ENCODE measurements around the gene ARRB1. TPM values are rescaled to one million over a fixed set of nuclear protein-coding genes. Genes with fewer than 3 reads are reported as not detected.

ARRB1 gene
- total RNA-seq, 4 donors from 2014 or later, result 15.7 to 44.7 (median 27.7) TPM

DNA sequence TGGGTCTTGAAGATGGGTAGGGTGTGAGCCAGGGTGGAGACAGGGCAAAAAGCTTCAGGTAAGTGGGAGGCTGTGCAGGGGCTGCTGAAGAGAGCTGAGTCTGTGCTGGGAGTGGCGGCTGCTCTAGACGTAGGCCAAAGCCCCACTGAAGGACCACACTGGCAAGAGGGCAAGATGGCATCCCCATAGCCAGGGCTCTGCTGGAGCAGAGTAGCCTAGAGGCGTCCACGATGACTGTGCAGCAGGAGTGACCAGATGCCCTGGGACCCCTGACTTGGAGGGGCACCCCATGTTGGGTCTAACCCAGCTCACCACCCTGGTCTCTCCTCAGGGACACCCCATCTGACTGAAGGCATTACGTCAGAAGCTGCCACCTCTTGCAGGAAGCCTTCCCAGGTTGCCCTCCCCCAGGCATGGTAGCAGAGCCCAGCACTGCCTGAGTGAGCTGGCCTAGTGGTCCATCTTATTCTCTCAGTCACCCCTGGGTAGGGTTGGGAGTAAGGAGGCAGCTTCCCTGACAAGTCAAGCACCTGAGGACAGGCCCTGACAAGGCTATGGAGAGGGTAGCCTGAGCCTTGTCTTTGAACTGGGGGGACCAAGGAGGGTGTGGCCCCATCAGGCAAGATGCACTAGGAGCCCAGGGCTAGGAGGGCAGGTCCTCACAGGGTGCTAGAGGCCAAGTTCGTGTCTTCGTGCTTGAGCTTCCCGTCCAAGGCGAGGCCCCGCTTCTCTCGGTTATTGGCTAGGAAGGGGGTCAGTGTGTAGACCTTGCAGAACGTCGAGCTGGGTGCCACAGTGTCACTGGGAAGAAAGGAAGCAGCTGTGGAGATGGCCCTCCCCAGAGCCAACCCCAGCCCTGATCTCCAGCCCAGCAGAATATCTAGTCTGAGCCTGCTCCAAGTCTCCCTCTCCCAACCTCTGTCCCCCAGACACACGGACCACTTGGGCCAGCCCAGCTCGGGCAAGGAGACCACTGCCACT, 77.8 kb downstream of the ARRB1 start:
- Histone ChIP-seq H3K4me1 (no peaks in the 10 kb centered on the region), H3K36me3 (peaks cover 4 to 6% of the 10 kb centered on the region in 2 donors), H3K27ac (no peak overlapping the region), H3K9me3 (no peaks in the 10 kb centered on the region), H3K4me3 (replicated peaks in 1 of 3) (no peak overlapping the region), H3K27me3 (no peaks in the 10 kb centered on the region)
- WGBS, 2 donors, result 88 to 94% methylated on average over 8 to 11 of the region's 15 CpGs
- intact Hi-C loops (cut with DNase I), result no loop called here
- DNase-seq, result no peak
- TF ChIP-seq POLR2A (IDR thresholded peaks at IDR 0.05), result no peak
- TF ChIP-seq, protein P1, sequence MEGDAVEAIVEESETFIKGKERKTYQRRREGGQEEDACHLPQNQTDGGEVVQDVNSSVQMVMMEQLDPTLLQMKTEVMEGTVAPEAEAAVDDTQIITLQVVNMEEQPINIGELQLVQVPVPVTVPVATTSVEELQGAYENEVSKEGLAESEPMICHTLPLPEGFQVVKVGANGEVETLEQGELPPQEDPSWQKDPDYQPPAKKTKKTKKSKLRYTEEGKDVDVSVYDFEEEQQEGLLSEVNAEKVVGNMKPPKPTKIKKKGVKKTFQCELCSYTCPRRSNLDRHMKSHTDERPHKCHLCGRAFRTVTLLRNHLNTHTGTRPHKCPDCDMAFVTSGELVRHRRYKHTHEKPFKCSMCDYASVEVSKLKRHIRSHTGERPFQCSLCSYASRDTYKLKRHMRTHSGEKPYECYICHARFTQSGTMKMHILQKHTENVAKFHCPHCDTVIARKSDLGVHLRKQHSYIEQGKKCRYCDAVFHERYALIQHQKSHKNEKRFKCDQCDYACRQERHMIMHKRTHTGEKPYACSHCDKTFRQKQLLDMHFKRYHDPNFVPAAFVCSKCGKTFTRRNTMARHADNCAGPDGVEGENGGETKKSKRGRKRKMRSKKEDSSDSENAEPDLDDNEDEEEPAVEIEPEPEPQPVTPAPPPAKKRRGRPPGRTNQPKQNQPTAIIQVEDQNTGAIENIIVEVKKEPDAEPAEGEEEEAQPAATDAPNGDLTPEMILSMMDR (IDR thresholded peaks at IDR 0.05), result no peak

DNA sequence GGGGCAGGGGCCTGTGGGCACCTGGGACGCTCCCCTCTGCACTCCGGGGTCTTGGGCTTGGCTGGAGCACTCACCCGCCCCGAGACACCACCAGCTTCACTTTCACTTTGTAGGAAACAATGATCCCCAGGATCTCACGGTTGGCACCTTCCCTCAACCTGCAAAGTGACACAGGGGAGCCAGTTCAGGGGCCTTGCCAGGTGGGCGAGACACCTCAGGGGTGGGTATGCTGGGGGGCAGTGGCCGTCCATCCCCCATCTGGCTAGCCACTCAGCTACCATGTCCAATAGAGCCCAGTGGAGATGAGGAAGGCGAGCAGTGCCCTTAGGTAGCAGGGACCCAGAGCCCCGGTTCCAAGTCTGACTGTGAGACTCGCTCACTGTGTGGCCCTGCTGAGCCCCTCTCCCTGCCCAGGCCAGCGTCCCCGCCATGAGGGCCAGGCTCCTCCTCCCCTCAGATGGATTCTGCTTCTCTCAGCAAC, 78.6 kb downstream of the ARRB1 start:
- Histone ChIP-seq H3K4me3 (replicated peaks in 1 of 3) (no peak overlapping the region), H3K27me3 (no peaks in the 10 kb centered on the region), H3K27ac (no peak overlapping the region), H3K4me1 (no peaks in the 10 kb centered on the region), H3K36me3 (peaks cover 0 to 4% of the 10 kb centered on the region in 2 donors), H3K9me3 (no peaks in the 10 kb centered on the region)
- no peak for TF ChIP-seq POLR2A (IDR thresholded peaks at IDR 0.05)
- TF ChIP-seq, protein P1 (IDR thresholded peaks at IDR 0.05), result no peak
- intact Hi-C loops (cut with DNase I), result no loop called here
- WGBS, 2 donors, result 84 to 90% methylated on average over 8 of the region's 12 CpGs
- DNase-seq, result no peak

DNA sequence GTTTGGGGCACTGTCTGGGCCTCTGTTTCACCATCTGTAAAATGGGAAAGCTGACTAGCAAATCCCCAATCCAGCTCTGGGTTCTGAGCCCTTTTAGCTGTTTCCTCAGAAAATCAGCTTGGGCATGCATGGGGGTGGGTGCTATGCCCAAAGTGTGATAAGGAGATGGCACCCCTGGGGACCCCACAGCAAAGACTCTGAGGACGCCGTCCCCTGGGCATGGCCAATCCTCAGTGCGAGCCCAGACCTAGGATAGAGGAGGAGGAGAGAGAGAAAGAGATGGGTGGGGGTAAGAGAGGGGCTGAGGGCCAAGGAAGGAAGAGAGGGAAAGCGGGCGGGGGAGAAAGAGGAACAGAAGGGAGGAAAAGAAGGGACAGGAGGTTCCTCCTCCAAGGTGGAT, 79.1 kb downstream of the ARRB1 start:
- Histone ChIP-seq H3K9me3 (no peaks in the 10 kb centered on the region), H3K4me3 (replicated peaks in 1 of 3) (no peak overlapping the region), H3K4me1 (no peaks in the 10 kb centered on the region), H3K27me3 (no peaks in the 10 kb centered on the region), H3K36me3 (peaks cover 0 to 4% of the 10 kb centered on the region in 2 donors), H3K27ac (no peak overlapping the region)
- no peak for DNase-seq
- TF ChIP-seq, protein P1 (IDR thresholded peaks at IDR 0.05), result no peak
- TF ChIP-seq POLR2A (IDR thresholded peaks at IDR 0.05), result no peak
- WGBS, 2 donors, result 92% methylated on average over 5 of the region's 5 CpGs
- intact Hi-C loops (cut with DNase I), result no loop called here

DNA sequence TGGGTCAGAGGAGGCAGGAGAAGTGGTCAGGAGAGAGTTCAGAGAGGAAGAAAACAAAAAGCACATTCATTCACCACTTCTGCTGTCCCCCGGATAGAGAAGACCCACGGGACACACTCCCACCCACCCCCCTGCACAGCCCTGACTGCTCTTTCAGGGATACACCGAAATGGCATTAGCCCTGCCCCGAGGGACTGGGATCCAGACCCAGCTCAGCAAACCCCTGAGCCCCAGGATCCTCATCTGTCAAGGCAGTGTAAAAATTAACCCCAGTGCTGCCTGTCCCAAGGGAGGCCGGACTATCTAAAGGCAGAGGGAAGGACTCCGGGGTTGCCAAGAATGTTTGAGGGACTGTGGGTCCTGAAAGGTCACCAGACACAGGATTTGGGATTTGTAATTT, 79.7 kb downstream of the ARRB1 start:
- Histone ChIP-seq H3K27me3 (no peaks in the 10 kb centered on the region), H3K9me3 (no peaks in the 10 kb centered on the region), H3K4me1 (no peaks in the 10 kb centered on the region), H3K27ac (no peak overlapping the region), H3K36me3 (peaks cover 0 to 4% of the 10 kb centered on the region in 2 donors), H3K4me3 (replicated peaks in 1 of 3) (no peak overlapping the region)
- TF ChIP-seq, protein P1 (IDR thresholded peaks at IDR 0.05), result no peak
- TF ChIP-seq POLR2A (IDR thresholded peaks at IDR 0.05), result no peak
- WGBS, 2 donors, result 59 to 66% methylated on average over 5 to 6 of the region's 6 CpGs
- intact Hi-C loops (cut with DNase I), result no loop called here
- no peak for DNase-seq

DNA sequence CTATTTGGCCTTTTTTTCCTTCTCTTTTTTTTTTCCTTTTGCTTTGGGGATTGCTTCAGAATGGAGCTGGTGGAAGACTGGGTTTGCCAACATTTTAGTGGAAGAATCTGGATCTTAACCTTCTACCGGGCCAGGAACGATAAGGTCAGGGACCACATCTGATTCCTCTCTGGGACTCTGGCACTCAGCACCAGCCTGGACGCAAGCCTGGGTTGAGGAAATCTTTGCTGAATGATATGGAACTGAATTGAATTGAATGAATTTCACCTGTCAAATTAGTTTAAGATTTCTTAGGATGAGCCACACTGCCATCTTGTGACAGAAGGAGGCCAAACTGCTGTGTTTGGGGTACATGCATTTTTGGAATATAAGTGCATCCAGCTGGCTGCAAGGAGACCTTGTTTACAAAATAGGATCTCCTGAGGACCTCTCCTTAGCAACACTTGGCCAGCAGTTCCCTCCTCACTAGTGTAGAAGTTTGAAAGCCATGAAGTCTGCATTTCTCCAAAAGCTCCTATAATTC, 80.5 kb downstream of the ARRB1 start:
- no peaks in the 10 kb centered on the region for H3K9me3 ChIP-seq
- WGBS, 2 donors, result 69 to 90% methylated on average over 3 of the region's 3 CpGs
- peaks cover 0 to 4% of the 10 kb centered on the region in 2 donors for H3K36me3 ChIP-seq
- no peak for DNase-seq
- no peaks in the 10 kb centered on the region for H3K27me3 ChIP-seq
- no peak for TF ChIP-seq POLR2A (IDR thresholded peaks at IDR 0.05)
- TF ChIP-seq, protein P1 (IDR thresholded peaks at IDR 0.05), result peak in 2 of 6 experiments; percentile 15 to 27
- no peak overlapping the region for H3K27ac ChIP-seq
- intact Hi-C loops (cut with DNase I), result no loop called here
- H3K4me1 ChIP-seq, result no peaks in the 10 kb centered on the region
- H3K4me3 ChIP-seq (replicated peaks in 1 of 3), result no peak overlapping the region

All from thyroid gland (tissue), 4 donors.